Measurements from ENCODE around the gene ANO1.

Gene ANO1

DNA sequence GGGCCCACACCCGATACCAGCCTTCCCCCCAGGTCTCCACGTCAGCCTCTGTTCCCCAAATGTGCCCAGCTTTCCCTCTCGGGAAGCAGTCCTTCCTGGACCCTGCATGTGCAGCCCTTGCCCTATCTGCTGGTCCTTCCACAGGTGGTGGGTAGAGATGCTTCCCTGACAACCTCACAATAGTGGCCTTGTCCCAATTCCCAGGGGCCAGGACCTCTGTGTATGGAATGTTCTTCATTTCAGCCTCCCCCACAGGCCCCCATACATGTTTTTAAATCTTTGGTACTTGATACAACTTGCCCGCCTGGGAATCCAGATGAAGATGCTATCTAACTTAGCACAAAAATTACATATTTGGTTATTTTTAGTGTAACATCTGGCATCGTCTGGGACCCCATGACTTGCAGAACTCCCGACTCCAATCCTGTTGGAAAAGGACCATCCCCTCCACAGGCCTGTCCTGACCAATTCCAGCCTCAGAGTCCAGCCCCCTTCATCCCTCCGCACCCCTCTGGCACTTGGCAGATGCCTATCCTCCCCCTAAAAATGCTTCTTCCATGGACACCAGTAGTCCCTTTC is 39.5 kb downstream of the ANO1 start:
- no peak overlapping the region for H3K4me3 ChIP-seq (ENCODE audit: low read depth, low read length)
- TF ChIP-seq, protein P1, sequence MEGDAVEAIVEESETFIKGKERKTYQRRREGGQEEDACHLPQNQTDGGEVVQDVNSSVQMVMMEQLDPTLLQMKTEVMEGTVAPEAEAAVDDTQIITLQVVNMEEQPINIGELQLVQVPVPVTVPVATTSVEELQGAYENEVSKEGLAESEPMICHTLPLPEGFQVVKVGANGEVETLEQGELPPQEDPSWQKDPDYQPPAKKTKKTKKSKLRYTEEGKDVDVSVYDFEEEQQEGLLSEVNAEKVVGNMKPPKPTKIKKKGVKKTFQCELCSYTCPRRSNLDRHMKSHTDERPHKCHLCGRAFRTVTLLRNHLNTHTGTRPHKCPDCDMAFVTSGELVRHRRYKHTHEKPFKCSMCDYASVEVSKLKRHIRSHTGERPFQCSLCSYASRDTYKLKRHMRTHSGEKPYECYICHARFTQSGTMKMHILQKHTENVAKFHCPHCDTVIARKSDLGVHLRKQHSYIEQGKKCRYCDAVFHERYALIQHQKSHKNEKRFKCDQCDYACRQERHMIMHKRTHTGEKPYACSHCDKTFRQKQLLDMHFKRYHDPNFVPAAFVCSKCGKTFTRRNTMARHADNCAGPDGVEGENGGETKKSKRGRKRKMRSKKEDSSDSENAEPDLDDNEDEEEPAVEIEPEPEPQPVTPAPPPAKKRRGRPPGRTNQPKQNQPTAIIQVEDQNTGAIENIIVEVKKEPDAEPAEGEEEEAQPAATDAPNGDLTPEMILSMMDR (IDR thresholded peaks at IDR 0.05; ENCODE audit: control insufficient read depth, extremely low read depth, insufficient read depth) = no peak
- no peak for DNase-seq (ENCODE audit: low read depth)

DNA sequence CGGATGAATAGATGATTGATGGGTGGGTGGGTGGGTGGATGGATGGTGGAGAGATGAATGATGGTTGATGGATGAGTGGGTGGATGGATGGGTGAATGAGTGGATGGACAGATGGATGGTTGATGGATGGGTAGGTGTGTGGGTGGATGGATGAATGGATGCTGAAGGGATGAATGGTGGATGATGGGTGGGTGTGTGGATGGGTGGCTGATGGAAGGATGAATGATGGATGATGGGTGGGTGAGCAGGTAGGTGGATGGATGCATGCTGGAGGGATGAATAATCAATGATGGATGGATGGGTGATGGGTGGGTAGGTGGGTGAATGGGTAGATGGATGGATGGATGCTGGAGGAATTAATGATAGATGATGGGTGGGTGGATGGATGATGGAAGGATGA is 40.5 kb downstream of the ANO1 start:
- DNase-seq (ENCODE audit: low read depth) = no peak

DNA sequence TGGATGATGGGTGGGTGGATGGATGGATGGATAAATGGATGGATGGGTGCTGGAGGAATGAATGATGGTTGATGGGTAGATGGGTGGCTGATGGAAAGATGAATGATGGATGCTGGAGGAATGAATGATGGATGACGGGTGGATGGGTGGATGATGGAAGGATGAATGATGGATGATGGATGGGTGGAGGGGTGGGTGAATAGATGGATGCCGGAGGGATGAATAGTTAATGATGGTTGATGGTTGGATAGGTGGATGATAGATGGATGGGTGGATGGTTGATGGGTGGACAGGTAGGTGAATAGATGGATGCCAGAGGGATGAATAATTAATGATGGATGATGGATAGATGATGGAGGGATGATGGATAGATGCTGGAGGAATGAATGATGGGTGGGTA is 41.4 kb downstream of the ANO1 start:
- TF ChIP-seq, protein P1 (IDR thresholded peaks at IDR 0.05; ENCODE audit: control insufficient read depth, extremely low read depth, insufficient read depth) = no peak
- no peak overlapping the region for H3K4me3 ChIP-seq (ENCODE audit: low read depth, low read length)
- no peak for DNase-seq (ENCODE audit: low read depth)

More for the DNA sequence above, 40.5 kb downstream of the ANO1 start:
- H3K4me3 ChIP-seq (ENCODE audit: low read depth, low read length) = no peak overlapping the region
- TF ChIP-seq, protein P1 (IDR thresholded peaks at IDR 0.05; ENCODE audit: control insufficient read depth, extremely low read depth, insufficient read depth) = no peak

DNA sequence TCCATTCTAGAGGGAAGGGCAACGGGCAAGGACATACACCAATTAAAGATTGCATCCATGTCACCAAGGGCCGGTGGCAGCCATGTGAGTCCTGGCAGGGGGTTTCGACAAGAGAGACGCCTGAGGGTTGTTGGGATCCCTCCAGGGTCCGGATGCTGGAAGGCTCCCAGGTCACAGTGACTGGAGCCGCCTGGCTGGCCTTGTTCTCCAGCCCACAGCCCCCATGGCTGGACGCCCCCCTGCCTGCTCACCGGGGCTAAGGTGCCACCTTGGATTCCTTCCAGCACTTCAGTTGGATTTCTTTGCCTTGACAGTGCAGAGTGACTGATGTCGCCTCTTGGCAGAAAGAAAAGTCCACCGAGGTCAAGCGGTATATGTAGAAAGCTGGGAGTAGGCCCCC is 42.6 kb downstream of the ANO1 start:
- no peak for DNase-seq (ENCODE audit: low read depth)
- TF ChIP-seq, protein P1 (IDR thresholded peaks at IDR 0.05; ENCODE audit: control insufficient read depth, extremely low read depth, insufficient read depth) = no peak
- H3K4me3 ChIP-seq (ENCODE audit: low read depth, low read length) = no peak overlapping the region

DNA sequence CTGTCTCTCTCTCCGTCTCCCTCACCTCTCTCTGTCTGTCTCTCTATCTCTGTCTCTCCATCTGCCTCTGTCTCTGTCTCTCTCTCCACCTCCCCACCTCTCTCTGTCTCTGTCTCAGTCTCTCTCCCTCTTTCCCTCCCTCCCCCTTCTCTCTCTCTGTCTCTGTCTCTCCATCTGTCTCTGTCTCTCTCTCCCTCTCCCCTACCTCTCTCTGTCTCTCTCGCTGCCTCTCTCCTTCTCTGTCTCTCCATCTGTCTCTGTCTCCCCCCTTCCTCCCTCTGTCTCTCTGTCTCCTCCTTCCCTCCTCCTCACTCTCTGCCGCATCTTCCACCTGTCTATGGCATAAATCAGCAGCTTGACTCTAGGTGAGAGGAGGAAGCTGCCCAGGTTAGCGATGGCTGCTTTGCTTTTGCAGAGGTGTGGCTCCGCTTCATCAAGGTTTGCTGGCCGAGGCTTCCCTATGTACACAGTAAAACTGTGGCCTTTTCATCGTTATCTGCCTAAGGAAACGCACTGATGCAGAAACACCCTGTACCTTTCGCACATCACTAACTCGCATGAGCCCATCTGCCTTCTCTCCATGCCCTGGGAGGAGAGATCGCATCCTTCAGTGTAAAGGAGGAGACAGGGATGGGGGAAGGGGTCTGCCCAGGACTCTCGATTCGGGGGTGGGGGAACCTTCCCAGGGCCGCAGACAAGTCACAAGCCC is 44.5 kb downstream of the ANO1 start:
- no peak overlapping the region for H3K4me3 ChIP-seq (ENCODE audit: low read depth, low read length)
- DNase-seq (ENCODE audit: low read depth) = no peak
- TF ChIP-seq, protein P1 (IDR thresholded peaks at IDR 0.05; ENCODE audit: control insufficient read depth, extremely low read depth, insufficient read depth) = no peak

DNA sequence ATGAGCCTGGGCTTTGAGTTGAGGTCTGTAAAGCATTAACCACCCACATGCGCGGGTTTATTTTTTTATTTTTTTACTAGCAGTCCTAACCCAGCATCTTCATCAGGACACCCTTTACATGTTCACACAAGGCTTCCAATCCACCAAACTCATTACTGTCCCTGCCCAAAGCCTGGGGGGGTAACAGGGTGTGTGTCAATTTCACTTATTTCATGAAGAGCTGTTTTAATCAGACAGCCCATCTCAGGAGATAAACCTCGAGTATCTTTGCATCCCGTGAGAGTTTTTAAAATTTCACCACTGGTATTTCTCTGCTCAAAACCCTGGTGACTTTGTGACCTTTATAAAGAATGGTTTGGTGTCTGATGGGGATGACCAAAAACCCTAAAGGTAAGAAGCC is 45.6 kb downstream of the ANO1 start:
- no peak for DNase-seq (ENCODE audit: low read depth)
- TF ChIP-seq, protein P1 (IDR thresholded peaks at IDR 0.05; ENCODE audit: control insufficient read depth, extremely low read depth, insufficient read depth) = no peak
- no peak overlapping the region for H3K4me3 ChIP-seq (ENCODE audit: low read depth, low read length)

Data from LNCaP clone FGC (cell line).